ENCODE results near the gene PITRM1.

DNA sequence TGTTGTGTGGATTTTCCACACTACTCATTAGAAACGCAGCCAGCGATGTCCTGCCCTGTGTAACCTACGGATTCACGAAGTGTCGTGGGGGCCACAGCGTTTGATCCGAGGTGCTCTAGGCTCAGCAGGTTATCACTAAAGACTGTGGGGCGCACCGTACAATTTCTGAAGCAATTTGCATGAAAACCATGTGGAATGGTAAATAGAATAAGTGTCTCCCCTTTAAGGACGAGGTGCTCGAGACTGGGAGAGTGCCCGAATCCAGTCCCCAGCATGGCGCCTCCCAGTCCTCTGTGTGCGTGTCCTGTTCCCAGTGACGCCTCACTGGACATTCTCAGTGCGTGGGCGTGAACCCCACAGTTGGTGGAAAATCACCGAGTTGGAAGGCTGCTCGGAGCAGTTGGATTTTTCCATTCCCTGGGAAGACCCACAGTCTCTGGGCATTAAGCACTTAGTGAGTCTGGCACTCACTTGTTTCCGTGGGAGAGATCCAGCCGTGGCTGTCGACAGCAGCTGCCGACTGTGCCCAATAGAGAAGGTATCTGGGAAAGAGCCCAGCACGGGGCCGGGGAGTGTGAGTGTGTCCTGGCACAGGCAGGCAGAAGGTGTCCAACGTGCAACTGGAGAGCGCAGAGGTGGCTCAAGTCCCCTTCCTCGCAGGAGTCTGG, 68.2 kb downstream of the PITRM1 start:
- no peak for TF ChIP-seq CTCF (IDR thresholded peaks at IDR 0.05)
- TF ChIP-seq POLR2A (IDR thresholded peaks at IDR 0.05): no peak

Measured in lower leg skin (tissue), 3 donors.